SH-SY5Y (cell line): ENCODE measurements around the gene TNFRSF8.

Source experiments
- GATA2 ChIP-seq: IDR thresholded peaks from 2 replicates; pipeline ENCODE4 v1.6.1; 2011; ENCODE audit warnings: mild to moderate bottlenecking, low read depth, low read length
- GATA3 ChIP-seq: IDR thresholded peaks from 2 replicates; pipeline ENCODE4 v1.6.1; 2011; ENCODE audit warnings: low read depth, mild to moderate bottlenecking, low read length, moderate library complexity

DNA sequence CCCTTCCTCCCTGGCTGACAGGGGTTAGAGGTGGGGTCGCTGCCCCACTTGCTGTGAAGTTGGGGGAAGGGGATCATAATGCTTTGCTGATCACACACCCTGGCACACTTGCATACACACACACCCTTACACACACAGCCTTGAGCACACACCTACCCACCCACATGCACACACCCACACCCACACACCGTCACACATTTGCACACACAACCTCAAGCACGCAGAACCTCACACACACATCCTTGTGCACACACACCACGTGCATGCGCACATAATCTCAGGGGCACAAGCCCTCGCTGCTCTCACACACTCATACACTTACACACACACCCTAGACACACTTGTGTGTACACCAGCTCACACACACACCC is 16.4 kb upstream of the TNFRSF8 start:
- no peak for TF ChIP-seq GATA2
- TF ChIP-seq GATA3 = no peak
